Gastroesophageal sphincter (tissue), 4 donors: ENCODE data around the gene SPARCL1. TPM values are rescaled to one million over a fixed set of nuclear protein-coding genes. Genes with fewer than 3 reads are reported as not detected.
A peak's percentile ranks its signal among the peaks of the same experiment; 100 is the strongest.
"Not testable (repeated sequence)": the region's sequence is repeated elsewhere in the genome, so short reads cannot be mapped to it uniquely, and the experiment has no call there.

ENCODE experiments used
- ATAC-seq: fragments of 150-250 bp; one replicate; pipeline ENCODE4 v1.9.1; 2016; ENCODE audit warnings: mild to moderate bottlenecking, moderate library complexity
- H3K27ac ChIP-seq, 4 donors: fragments of 200-600 bp; sonication (generic) in 3 of 4; 1 replicate in 3 of 4; 2 replicates in 1 of 4; pipeline ENCODE4 v1.5.1; 2016 to 2019
- H3K27me3 ChIP-seq: fragments of 200-600 bp; sonication (generic); one replicate; pipeline ENCODE4 v1.5.1; 2019
- H3K36me3 ChIP-seq, 2 donors: fragments of 200-600 bp; sonication (generic); one replicate each; pipeline ENCODE4 v1.5.1; 2019; ENCODE audit warnings: control low read depth in 1 of 2
- H3K4me1 ChIP-seq, 3 donors: fragments of 200-600 bp; sonication (generic); 1 replicate in 2 of 3; 2 replicates in 1 of 3; pipeline ENCODE4 v1.5.1; 2016 to 2019; ENCODE audit warnings: control low read depth in 2 of 3
- H3K4me3 ChIP-seq, 2 donors: fragments of 200-600 bp; sonication (generic); one replicate each; pipeline ENCODE4 v1.5.1; 2019; ENCODE audit warnings: mild to moderate bottlenecking in 1 of 2, moderate library complexity in 1 of 2
- H3K9me3 ChIP-seq, 3 donors: fragments of 200-600 bp; sonication (generic); one replicate each; pipeline ENCODE4 v1.5.1; 2017 to 2019; ENCODE audit warnings: control low read depth in 2 of 3
- EP300 ChIP-seq: sonication (generic); formaldehyde crosslinking; IDR thresholded peaks from one replicate; pipeline ENCODE4 v1.6.1; 2017; ENCODE audit warnings: antibody characterized with exemption, mild to moderate bottlenecking
- POLR2A ChIP-seq, 2 donors: fragments of 450-650 bp; IDR thresholded peaks; one replicate each; pipeline ENCODE4 v1.6.1; 2017; ENCODE audit warnings: antibody characterized with exemption in 2 of 2, mild to moderate bottlenecking in 2 of 2, moderate library complexity in 1 of 2
- POLR2AphosphoS5 ChIP-seq: sonication (generic); formaldehyde crosslinking; IDR thresholded peaks from one replicate; pipeline ENCODE4 v1.6.1; 2017; ENCODE audit warnings: antibody characterized with exemption
- WGBS, 2 donors: methylation state at CpG; one replicate each; pipeline ENCODE4 v1.1.5; 2018; ENCODE audit warnings: low coverage in 1 of 2; 5-methylcytosine and 5-hydroxymethylcytosine counted together
- total RNA-seq, 4 donors: library from RNA; depleted of rRNA; stranded (reverse); fragments of >200 nt; gene quantifications; one replicate each; pipeline ENCODE4 v1.1.0, GENCODE V29; 2016
- TF ChIP-seq, protein P1 (sequence below), 4 experiments: fragments of 200-600 bp in 2 of 4; fragments of 450-650 bp in 2 of 4; sonication (generic) in 1 of 4; IDR thresholded peaks; one replicate each; pipeline ENCODE4 v1.5.1; 2017 to 2019; ENCODE audit warnings: antibody characterized with exemption in 4 of 4, mild to moderate bottlenecking in 2 of 4, moderate library complexity in 2 of 4

The SPARCL1 gene
- total RNA-seq, 4 donors from 2014 or later: 1,558 to 2,335 (median 1,828) TPM

DNA sequence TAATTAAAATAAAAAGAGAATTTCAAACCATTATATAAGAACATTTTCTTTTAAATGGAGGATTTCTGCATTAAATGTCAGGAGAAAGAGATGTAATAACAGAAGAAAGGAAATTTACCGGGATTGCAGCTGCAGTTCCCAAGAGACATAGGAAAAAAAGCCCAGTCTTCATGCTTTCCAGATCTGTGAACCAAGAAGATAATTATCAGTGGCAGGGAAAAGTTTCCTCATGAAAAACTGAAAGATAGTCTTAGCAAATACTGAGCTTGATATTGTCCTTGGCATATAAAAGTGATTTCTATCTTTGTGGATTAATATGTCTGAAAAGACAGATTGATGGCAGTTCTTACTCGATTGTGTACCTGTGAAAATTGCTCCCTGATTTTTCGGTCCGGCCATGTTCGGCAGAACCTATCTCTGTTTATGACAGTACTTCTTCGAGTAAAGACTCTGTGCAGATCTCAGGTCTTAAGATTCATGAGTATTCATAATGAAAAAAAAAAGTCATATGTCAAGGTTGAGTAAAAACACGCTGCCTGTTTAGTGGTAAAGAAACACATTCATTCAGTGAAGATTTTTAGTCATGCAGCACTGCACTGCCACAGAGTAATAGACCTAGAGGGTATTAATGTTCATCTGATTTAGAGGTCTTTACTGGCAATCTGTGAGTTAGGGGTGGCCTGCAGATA is 29.6 kb downstream of the SPARCL1 start:
- Histone ChIP-seq H3K9me3 (no peaks in the 10 kb centered on the region), H3K27ac (peak overlapping the region; percentile 37 to 86 (median 69)), H3K36me3 (peaks cover under 1 to 54% of the 10 kb centered on the region in 2 donors), H3K4me1 (peaks cover 5 to 81% (median 12%) of the 10 kb centered on the region in 3 donors), H3K27me3 (no peaks in the 10 kb centered on the region), H3K4me3 (no peak overlapping the region)
- WGBS, 2 donors: 27 to 31% methylated on average over 7 of the region's 7 CpGs
- TF ChIP-seq POLR2A (IDR thresholded peaks at IDR 0.05) (no peak), POLR2AphosphoS5 (peak; percentile 27)
- ATAC-seq: peak; percentile 13

DNA sequence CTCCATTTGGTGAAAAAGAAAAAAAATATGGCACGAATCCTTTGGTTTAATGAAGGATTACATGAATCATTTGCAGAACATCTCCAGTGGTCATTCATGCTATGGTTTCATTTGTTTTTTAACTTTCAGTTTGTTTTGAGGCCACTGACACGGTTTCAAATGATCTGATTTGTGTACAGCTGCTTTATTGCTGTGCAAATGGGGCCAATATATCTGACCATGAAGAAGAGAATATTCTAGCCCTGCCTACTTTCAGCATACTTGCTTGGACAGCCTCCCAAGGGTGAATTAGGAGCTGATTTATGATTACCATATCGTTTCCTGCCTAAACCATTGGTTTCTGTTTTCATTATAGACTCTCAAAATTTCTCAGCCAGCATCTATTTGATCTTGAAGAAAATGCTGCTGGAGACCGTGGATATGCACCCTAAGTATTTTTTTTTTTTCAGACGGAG is 30.7 kb downstream of the SPARCL1 start:
- Histone ChIP-seq H3K4me1 (peaks cover 5 to 83% (median 16%) of the 10 kb centered on the region in 3 donors), H3K27me3 (no peaks in the 10 kb centered on the region), H3K9me3 (no peaks in the 10 kb centered on the region), H3K36me3 (peaks cover 8 to 61% of the 10 kb centered on the region in 2 donors), H3K27ac (peak overlapping the region; percentile 43 to 86 (median 72)), H3K4me3 (no peak overlapping the region)
- WGBS, 2 donors: 7 to 42% methylated on average over 5 of the region's 5 CpGs
- ATAC-seq: no peak
- TF ChIP-seq, protein P1, sequence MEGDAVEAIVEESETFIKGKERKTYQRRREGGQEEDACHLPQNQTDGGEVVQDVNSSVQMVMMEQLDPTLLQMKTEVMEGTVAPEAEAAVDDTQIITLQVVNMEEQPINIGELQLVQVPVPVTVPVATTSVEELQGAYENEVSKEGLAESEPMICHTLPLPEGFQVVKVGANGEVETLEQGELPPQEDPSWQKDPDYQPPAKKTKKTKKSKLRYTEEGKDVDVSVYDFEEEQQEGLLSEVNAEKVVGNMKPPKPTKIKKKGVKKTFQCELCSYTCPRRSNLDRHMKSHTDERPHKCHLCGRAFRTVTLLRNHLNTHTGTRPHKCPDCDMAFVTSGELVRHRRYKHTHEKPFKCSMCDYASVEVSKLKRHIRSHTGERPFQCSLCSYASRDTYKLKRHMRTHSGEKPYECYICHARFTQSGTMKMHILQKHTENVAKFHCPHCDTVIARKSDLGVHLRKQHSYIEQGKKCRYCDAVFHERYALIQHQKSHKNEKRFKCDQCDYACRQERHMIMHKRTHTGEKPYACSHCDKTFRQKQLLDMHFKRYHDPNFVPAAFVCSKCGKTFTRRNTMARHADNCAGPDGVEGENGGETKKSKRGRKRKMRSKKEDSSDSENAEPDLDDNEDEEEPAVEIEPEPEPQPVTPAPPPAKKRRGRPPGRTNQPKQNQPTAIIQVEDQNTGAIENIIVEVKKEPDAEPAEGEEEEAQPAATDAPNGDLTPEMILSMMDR (IDR thresholded peaks at IDR 0.05): no peak
- TF ChIP-seq EP300 (no peak), POLR2A (IDR thresholded peaks at IDR 0.05) (no peak), POLR2AphosphoS5 (no peak)

DNA sequence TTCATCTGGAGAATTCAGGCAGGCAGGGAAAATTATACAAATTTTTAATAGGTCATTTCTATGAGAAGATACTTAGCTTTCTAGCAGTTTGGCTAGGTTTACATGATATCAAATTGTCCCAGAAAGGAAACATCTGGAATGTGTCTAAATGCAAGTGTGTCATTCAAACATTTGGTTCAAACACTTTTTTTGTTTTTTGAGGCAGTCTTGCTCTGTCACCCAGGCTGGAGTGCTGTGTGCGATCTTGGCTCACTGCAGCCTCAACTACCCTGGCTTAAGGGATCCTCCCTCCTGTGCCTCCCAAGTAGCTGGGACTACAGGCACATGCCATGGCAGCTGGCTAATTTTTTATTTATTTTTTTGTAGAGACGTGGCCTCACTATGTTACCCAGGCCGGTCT is 31.6 kb downstream of the SPARCL1 start:
- TF ChIP-seq EP300 (no peak), POLR2A (IDR thresholded peaks at IDR 0.05) (no peak), POLR2AphosphoS5 (no peak)
- TF ChIP-seq, protein P1 (IDR thresholded peaks at IDR 0.05): no peak
- peak overlapping the region; percentile 43 to 86 (median 72) for H3K27ac ChIP-seq
- no peaks in the 10 kb centered on the region for H3K9me3 ChIP-seq
- 67 to 72% methylated on average over 3 of the region's 3 CpGs for WGBS, 2 donors
- peaks cover 8 to 70% of the 10 kb centered on the region in 2 donors for H3K36me3 ChIP-seq
- ATAC-seq: no peak
- H3K4me1 ChIP-seq: peaks cover 9 to 83% (median 14%) of the 10 kb centered on the region in 3 donors
- H3K4me3 ChIP-seq: no peak overlapping the region
- no peaks in the 10 kb centered on the region for H3K27me3 ChIP-seq

DNA sequence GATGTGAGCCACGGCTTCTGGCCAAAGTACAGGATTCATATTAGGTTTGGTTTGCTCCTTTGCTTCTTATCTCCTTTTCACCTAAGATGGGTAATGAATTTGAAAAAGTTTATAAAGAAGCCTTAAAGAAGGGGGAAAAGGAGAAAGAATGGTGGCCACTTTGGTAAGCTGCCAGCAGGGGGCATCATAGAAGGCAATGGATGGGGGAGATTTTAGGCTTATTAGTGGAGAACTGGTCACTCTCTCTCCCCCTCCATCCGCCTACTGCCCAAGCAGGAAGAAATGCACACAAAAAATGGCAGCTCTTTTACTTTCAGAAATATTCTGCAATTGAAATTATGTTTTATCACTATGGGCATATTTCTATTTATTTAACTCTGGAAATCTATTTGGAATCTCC is 32.0 kb downstream of the SPARCL1 start:
- 85 to 100% methylated on average over 2 of the region's 2 CpGs for WGBS, 2 donors
- H3K36me3 ChIP-seq: peaks cover 8 to 74% of the 10 kb centered on the region in 2 donors
- no peaks in the 10 kb centered on the region for H3K27me3 ChIP-seq
- no peak overlapping the region for H3K4me3 ChIP-seq
- ATAC-seq: no peak
- H3K9me3 ChIP-seq: no peaks in the 10 kb centered on the region
- peaks cover 10 to 83% (median 11%) of the 10 kb centered on the region in 3 donors for H3K4me1 ChIP-seq
- H3K27ac ChIP-seq: peak overlapping the region in 3 of 4 donors; percentile 71 to 86 (median 74)
- TF ChIP-seq, protein P1 (IDR thresholded peaks at IDR 0.05): peak in 3 of 4 experiments; percentile 8 to 38 (median 32)
- TF ChIP-seq POLR2AphosphoS5 (no peak), POLR2A (IDR thresholded peaks at IDR 0.05) (no peak), EP300 (no peak)

DNA sequence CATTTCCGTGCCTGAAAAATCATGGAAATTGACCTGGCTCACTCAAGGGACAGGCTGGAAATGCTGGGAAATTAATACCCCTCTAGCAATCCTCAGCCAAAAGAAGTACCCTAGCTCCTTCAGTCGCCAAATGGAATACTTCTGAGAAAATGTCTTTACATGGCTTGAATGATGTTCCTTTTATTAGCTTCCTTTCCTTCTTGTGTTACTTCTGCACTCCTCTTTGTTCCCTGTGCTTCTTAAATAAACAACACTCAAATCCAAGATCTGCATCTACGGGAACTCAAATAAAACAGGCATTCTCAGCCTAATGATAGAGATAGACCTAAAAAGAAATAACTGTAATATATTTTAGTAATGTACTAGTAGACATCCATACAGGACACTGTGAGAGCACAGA is 36.1 kb downstream of the SPARCL1 start:
- ATAC-seq: no peak
- Histone ChIP-seq H3K36me3 (peaks cover 14 to 100% of the 10 kb centered on the region in 2 donors), H3K4me3 (no peak overlapping the region), H3K4me1 (peaks cover 11 to 79% (median 16%) of the 10 kb centered on the region in 3 donors), H3K27me3 (no peaks in the 10 kb centered on the region), H3K27ac (peak overlapping the region; percentile 62 to 77 (median 70)), H3K9me3 (peaks cover 0 to 11% (median 0%) of the 10 kb centered on the region in 3 donors)
- 24 to 40% methylated on average over 3 of the region's 3 CpGs for WGBS, 2 donors
- TF ChIP-seq, protein P1 (IDR thresholded peaks at IDR 0.05): no peak
- TF ChIP-seq EP300 (no peak), POLR2AphosphoS5 (no peak), POLR2A (IDR thresholded peaks at IDR 0.05) (no peak)

DNA sequence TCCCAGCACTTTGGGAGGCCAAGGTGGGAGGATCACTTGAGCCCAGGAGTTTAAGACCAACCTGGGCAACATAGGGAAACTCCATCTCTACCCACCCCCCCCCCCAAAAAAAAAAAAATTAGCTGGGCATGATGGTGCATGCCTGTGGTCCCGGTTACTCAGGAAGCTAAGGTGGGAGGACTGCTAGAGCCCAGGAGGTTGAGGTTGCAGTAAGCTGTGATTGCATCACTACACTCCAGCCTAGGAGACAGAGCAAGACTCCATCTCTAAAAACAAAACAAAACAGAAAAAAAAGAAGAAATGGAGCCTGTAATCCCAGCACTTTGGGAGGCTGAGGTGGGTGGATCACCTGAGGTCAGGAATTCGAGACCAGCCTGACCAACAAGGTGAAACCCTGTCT is 37.3 kb downstream of the SPARCL1 start:
- Histone ChIP-seq H3K36me3 (peaks cover 14 to 100% of the 10 kb centered on the region in 2 donors), H3K27ac (peak overlapping the region in 3 of 4 donors; percentile 68 to 77 (median 73)), H3K9me3 (peaks cover 0 to 13% (median 0%) of the 10 kb centered on the region in 3 donors), H3K4me1 (peaks cover 11 to 67% (median 12%) of the 10 kb centered on the region in 3 donors)
- H3K27me3 ChIP-seq, ATAC-seq, H3K4me3 ChIP-seq: not testable (repeated sequence)
- 86% methylated on average over 2 of the region's 2 CpGs; no CpG with 5 or more reads in 1 of the 2 donors for WGBS, 2 donors
